PC-3 (cell line): ENCODE measurements around the gene MAJIN. TPM values are rescaled to one million over a fixed set of nuclear protein-coding genes. Genes with fewer than 3 reads are reported as not detected.
"Not testable (repeated sequence)": the region's sequence is repeated elsewhere in the genome, so short reads cannot be mapped to it uniquely, and the experiment has no call there.

Experiments used
- ATAC-seq: fragments of 200-7000 bp; cut with Tn5 transposase; 2 replicates; pipeline ENCODE4 v1.9.1; 2020; ENCODE audit warnings: mild to moderate bottlenecking, moderate library complexity
- BruUV-seq: library from RNA; stranded (reverse); fragments of 400-500 nt; replicated peaks from 2 replicates; lab custom pipeline; 2021; lab: Mats Ljungman, UMichigan
- CTCF ChIA-PET: fragments of 300-600 bp; sonication (Branson Sonifier 250); formaldehyde crosslinking; loops from one replicate; lab custom pipeline; 2022; ENCODE audit warnings: antibody characterized with exemption; lab: Charles Lee
- POLR2A ChIA-PET: fragments of 300-600 bp; sonication (Branson Sonifier 250); formaldehyde crosslinking; loops from one replicate; lab custom pipeline; 2022; ENCODE audit warnings: antibody characterized with exemption; ENCODE audit not compliant: unreplicated experiment; lab: Charles Lee
- DNase-seq: peaks from one replicate; pipeline ENCODE4 v3.0.0-alpha.2; 2015
- H2AFZ ChIP-seq: fragments of 300-600 bp; sonication (generic); 2 replicates; pipeline ENCODE4 v1.6.0; 2016; ENCODE audit warnings: antibody characterized with exemption, low read length
- H3F3A ChIP-seq: fragments of 300-600 bp; sonication (generic); one replicate; pipeline ENCODE4 v1.6.0; 2017; ENCODE audit warnings: antibody characterized with exemption, low read length, control low read depth, mild to moderate bottlenecking; ENCODE audit not compliant: unreplicated experiment
- H3K27ac ChIP-seq: fragments of 300-600 bp; sonication (generic); 2 replicates; pipeline ENCODE4 v1.5.1; 2016; ENCODE audit warnings: mild to moderate bottlenecking, low read length
- H3K27me3 ChIP-seq: fragments of 300-600 bp; sonication (generic); 2 replicates; pipeline ENCODE4 v1.6.1; 2016; ENCODE audit warnings: low read length, mixed read lengths
- H3K36me3 ChIP-seq: fragments of 300-600 bp; sonication (generic); 2 replicates; pipeline ENCODE4 v1.6.1; 2016; ENCODE audit warnings: low read depth, mixed run types, low read length, mixed read lengths
- H3K4me1 ChIP-seq: fragments of 300-600 bp; sonication (generic); 2 replicates; pipeline ENCODE4 v1.5.1; 2016; ENCODE audit warnings: low read length; ENCODE audit not compliant: insufficient read depth
- H3K4me2 ChIP-seq: fragments of 300-600 bp; sonication (generic); 2 replicates; pipeline ENCODE4 v1.6.0; 2016; ENCODE audit warnings: low read length
- H3K4me3 ChIP-seq: fragments of 300-600 bp; sonication (generic); 2 replicates; pipeline ENCODE4 v1.5.1; 2016; ENCODE audit warnings: mild to moderate bottlenecking, low read length, mixed read lengths
- H3K79me2 ChIP-seq: fragments of 300-600 bp; sonication (generic); 2 replicates; pipeline ENCODE4 v1.6.1; 2017; ENCODE audit warnings: low read length, mixed read lengths
- H3K9ac ChIP-seq: fragments of 300-600 bp; sonication (generic); 2 replicates; pipeline ENCODE4 v1.6.0; 2016; ENCODE audit warnings: mild to moderate bottlenecking, low read length
- H3K9me2 ChIP-seq: fragments of 300-600 bp; sonication (generic); replicated peaks from 2 replicates; pipeline ENCODE4 v1.6.1; 2016; ENCODE audit warnings: mixed run types, low read length, mixed read lengths
- H3K9me3 ChIP-seq: fragments of 300-600 bp; sonication (generic); 2 replicates; pipeline ENCODE4 v1.6.1; 2016; ENCODE audit warnings: low read length, mixed read lengths
- H4K20me1 ChIP-seq: fragments of 300-600 bp; sonication (generic); 2 replicates; pipeline ENCODE4 v1.6.1; 2016; ENCODE audit warnings: low read length, mixed read lengths
- CTCF ChIP-seq: fragments of 300-600 bp; sonication (generic); conservative IDR thresholded peaks from 2 replicates; pipeline ENCODE4 v1.5.1; 2017; ENCODE audit warnings: antibody characterized with exemption, low read depth, mild to moderate bottlenecking, low read length
- EZH2 ChIP-seq: fragments of 300-600 bp; sonication (generic); IDR thresholded peaks from one replicate; pipeline ENCODE4 v1.6.1; 2017; ENCODE audit warnings: antibody characterized with exemption, mild to moderate bottlenecking, low read length; ENCODE audit not compliant: unreplicated experiment
- EZH2phosphoT487 ChIP-seq: fragments of 300-600 bp; sonication (generic); IDR thresholded peaks from 2 replicates; pipeline ENCODE4 v1.6.1; 2018; ENCODE audit warnings: mild to moderate bottlenecking, antibody characterized with exemption, low read length, borderline replicate concordance
- intact Hi-C: fragments of 100-400 bp; cut with micrococcal nuclease; formaldehyde crosslinking; loops from 2 replicates; pipeline ENCODE4 v1.9.0; 2023
- total RNA-seq: library from RNA; depleted of rRNA; stranded (reverse); fragments of >200 nt; gene quantifications from 2 replicates; pipeline ENCODE4 v1.2.3, GENCODE V29; 2014

Gene MAJIN
- total RNA-seq, 1 experiment from 2014 or later, result not detected

- H3K27me3 ChIP-seq, result no peaks in the 10 kb centered on the region
Observed at GRCh38 chr11:64990222-64990923, 18.5 kb upstream of the MAJIN start.

GRCh38 chr11:64989416-64989815 lies 17.5 kb upstream of the MAJIN start:
- Histone ChIP-seq H2AFZ (no peak overlapping the region), H3K4me2 (no peak overlapping the region), H3K27me3 (no peaks in the 10 kb centered on the region), H3K36me3 (no peaks in the 10 kb centered on the region), H3F3A (no peaks in the 10 kb centered on the region), H3K9me3 (no peaks in the 10 kb centered on the region), H3K9me2 (no peaks in the 10 kb centered on the region), H3K79me2 (no peaks in the 10 kb centered on the region), H4K20me1 (no peaks in the 10 kb centered on the region), H3K4me3 (no peak overlapping the region), H3K4me1 (no peaks in the 10 kb centered on the region), H3K27ac (no peak overlapping the region), H3K9ac (no peak overlapping the region)
- intact Hi-C loops, result no loop called here
- POLR2A ChIA-PET, result no interaction called here
- CTCF ChIA-PET, result no interaction called here
- DNase-seq (no peak), ATAC-seq (no peak)
- TF ChIP-seq CTCF (no peak), EZH2phosphoT487 (no peak), EZH2 (no peak)
- BruUV-seq, result no TSS peak

More at GRCh38 chr11:64990222-64990923, 18.5 kb upstream of the MAJIN start:
- Histone ChIP-seq H3F3A (no peaks in the 10 kb centered on the region), H3K4me2 (no peak overlapping the region), H3K9me2 (no peaks in the 10 kb centered on the region), H3K79me2 (no peaks in the 10 kb centered on the region), H3K9ac (no peak overlapping the region), H4K20me1 (no peaks in the 10 kb centered on the region), H3K4me1 (no peaks in the 10 kb centered on the region), H3K9me3 (no peaks in the 10 kb centered on the region), H2AFZ (no peak overlapping the region), H3K27ac (no peak overlapping the region), H3K36me3 (no peaks in the 10 kb centered on the region), H3K4me3 (no peak overlapping the region)
- no peak for ATAC-seq
- DNase-seq, result no peak
- TF ChIP-seq EZH2phosphoT487, result no peak
- no peak for TF ChIP-seq CTCF
- no peak for TF ChIP-seq EZH2
- intact Hi-C loops, result no loop called here
- no TSS peak for BruUV-seq
- ChIA-PET POLR2A (no interaction called here), CTCF (no interaction called here)

- BruUV-seq, result no TSS peak
- H3F3A ChIP-seq, result no peaks in the 10 kb centered on the region
- ATAC-seq (no peak), DNase-seq (no peak)
- ChIA-PET CTCF (no interaction called here), POLR2A (no interaction called here)
- H3K27me3 ChIP-seq, result no peaks in the 10 kb centered on the region
- no peak overlapping the region for H3K4me2 ChIP-seq
- H3K9me2 ChIP-seq, result no peaks in the 10 kb centered on the region
- intact Hi-C loops, result no loop called here
- H3K9ac ChIP-seq, result no peak overlapping the region
- H3K9me3 ChIP-seq, result no peaks in the 10 kb centered on the region
- H3K27ac ChIP-seq, result no peak overlapping the region
- H3K79me2 ChIP-seq, result no peaks in the 10 kb centered on the region
- H3K4me3 ChIP-seq, result no peak overlapping the region
- H2AFZ ChIP-seq, result no peak overlapping the region
- H3K4me1 ChIP-seq, result no peaks in the 10 kb centered on the region
- H3K36me3 ChIP-seq, result no peaks in the 10 kb centered on the region
- H4K20me1 ChIP-seq, result no peaks in the 10 kb centered on the region
- TF ChIP-seq EZH2 (no peak), EZH2phosphoT487 (no peak), CTCF (no peak)
Observed at GRCh38 chr11:64987998-64988854, 16.3 kb upstream of the MAJIN start.

GRCh38 chr11:64983339-64983738 lies 11.4 kb upstream of the MAJIN start:
- H3K9ac ChIP-seq, BruUV-seq, DNase-seq, H4K20me1 ChIP-seq, H2AFZ ChIP-seq, H3K4me2 ChIP-seq, H3K36me3 ChIP-seq, H3K27me3 ChIP-seq, H3K9me3 ChIP-seq, H3F3A ChIP-seq, H3K4me3 ChIP-seq, H3K9me2 ChIP-seq, POLR2A ChIA-PET, ATAC-seq, H3K4me1 ChIP-seq, H3K27ac ChIP-seq, intact Hi-C loops, CTCF ChIA-PET, H3K79me2 ChIP-seq: not testable (repeated sequence)
